HG02884 (cell line): ENCODE results near the gene AFDN.

Experiments
- ATAC-seq: cut with Tn5 transposase; IDR thresholded peaks from one replicate; pipeline ENCODE4 v1.9.1; 2021; ENCODE audit warnings: mild to moderate bottlenecking, moderate library complexity; ENCODE audit not compliant: unreplicated experiment

The AFDN gene

DNA sequence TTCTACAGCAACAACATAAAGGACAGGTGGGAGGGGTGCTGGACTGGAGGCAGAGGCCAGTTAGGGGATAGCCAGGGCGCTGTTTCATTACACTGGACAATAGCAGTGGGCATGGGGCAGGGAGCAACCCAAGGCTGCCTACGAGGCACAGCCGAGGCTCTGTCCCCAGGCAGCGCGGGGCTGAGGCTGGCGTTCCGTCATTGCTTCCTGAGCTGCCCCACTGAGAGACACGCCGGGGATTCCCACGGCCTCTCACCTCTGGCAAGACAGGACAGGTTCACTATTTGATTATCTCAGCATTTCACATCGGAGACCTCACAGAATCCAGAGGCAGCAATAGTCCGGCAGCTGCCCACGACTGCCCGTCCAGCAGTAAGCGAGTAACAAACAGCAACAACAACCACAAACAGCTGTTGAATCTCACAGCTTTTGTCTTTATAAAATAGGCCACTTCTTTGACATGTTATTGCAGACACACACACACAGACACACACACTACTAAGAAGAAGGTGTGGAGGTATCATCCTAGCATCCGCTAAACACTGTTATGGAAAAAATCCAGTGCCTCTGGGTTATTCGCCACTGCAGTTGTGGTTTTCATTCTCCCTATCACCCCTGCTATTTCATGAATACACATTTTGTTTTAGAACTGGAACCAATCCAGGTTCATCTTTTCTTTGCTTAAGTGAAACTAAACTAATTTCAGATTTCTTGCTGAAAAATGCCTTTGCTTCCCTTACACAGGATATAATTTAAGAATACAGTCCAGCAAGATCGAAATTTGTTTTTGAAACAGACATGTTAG, 190.2 kb downstream of the AFDN start:
- ATAC-seq: no peak

DNA sequence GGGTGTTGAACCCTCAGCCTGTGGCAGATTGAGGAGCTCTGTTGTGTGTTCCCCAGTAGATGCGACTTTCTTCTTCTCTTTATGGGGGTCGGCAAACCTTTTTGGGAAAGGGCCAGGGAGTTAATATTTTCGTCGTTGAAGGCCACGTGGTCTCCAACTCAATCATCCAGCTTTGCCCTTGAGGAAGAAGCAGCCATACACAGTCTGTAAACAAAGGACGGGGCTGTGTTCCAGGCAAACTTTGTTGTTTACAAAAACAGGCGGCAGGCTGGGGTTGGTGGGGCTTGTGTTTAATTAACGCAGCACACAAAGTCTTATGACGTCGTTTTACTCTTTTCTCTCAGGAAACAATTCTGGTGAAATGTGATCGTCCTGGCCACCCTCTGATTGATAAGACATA, 190.9 kb downstream of the AFDN start:
- ATAC-seq: no peak

DNA sequence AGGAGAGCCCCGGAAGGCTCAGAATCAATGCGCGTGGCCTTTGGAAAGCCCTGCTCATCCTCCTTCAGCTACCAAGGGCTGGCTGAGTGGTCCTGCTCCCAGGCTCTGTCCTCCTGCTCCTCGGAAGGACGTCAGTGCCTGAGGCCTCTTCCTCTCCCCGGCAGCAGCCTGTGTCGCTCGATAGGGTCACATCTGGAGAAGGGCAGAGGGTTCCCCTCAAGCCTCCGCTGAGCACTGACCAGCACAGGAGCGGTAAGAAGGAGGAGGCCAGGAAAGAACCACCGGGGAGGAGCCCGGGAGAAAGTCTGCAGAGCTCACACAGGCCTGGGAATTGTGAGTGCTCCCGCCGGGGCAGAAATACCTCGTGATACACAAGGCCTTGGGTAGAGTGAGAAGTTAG, 192.0 kb downstream of the AFDN start:
- no peak for ATAC-seq

DNA sequence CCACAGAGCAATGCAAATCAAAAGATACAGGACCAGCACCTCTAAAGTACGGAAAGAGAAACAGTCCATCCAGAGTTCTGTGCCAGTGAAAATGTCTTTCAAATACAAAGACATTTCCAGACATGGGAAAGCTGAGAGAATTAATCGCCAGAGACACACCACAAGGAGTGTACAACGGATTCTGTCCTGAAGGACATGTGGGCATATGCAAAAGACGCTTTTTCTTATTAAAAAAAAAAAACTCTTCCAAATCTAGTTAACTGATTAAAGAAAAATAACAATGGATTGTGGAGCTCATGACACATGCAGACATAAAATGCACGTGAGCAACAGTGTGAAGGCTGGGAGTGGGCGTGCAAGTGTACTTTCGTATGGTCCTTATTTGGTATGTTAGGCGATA, 193.5 kb downstream of the AFDN start:
- ATAC-seq: no peak

DNA sequence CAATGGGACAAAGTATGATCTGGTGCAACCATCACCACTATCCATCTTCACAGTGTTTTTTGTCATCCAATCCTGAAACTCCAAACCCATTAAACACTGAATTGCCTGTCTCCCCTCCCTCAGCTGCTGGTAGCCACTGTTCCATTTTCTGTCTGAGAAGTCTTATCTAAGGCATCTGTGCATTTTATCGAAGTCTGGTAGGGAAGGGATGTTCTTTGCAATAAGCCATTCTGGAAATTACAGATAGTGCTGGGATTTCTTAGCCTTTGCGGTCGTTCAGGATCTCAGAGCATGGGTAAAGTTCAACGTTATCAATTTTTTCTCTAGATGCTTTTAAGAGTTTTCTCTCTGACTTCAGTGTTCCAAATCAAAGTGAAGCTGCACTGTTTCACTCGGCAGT, 194.9 kb downstream of the AFDN start:
- ATAC-seq: no peak
